NB4 (cell line): ENCODE measurements around the gene SOHLH1.
A peak's percentile ranks its signal among the peaks of the same experiment; 100 is the strongest.

ENCODE experiments used
- DNase-seq: peaks from one replicate; pipeline ENCODE4 v3.0.0; 2010; ENCODE audit warnings: low read depth
- H3K4me3 ChIP-seq: one replicate; pipeline ENCODE4 v1.5.1; 2011; ENCODE audit warnings: mild to moderate bottlenecking, low read depth, low read length, moderate library complexity
- CTCF ChIP-seq: IDR thresholded peaks from one replicate; pipeline ENCODE4 v1.5.1; 2012; ENCODE audit warnings: low read depth, low read length
- MAX ChIP-seq: IDR thresholded peaks from 2 replicates; pipeline ENCODE4 v1.6.1; 2011; ENCODE audit warnings: low read depth, low read length
- MYC ChIP-seq: IDR thresholded peaks from 2 replicates; pipeline ENCODE4 v1.6.1; 2011; ENCODE audit warnings: low read depth, low read length
- POLR2A ChIP-seq: IDR thresholded peaks from 2 replicates; pipeline ENCODE4 v1.6.1; 2011; ENCODE audit warnings: mild to moderate bottlenecking; ENCODE audit not compliant: insufficient read length; ENCODE audit errors: extremely low read depth

The SOHLH1 gene

DNA sequence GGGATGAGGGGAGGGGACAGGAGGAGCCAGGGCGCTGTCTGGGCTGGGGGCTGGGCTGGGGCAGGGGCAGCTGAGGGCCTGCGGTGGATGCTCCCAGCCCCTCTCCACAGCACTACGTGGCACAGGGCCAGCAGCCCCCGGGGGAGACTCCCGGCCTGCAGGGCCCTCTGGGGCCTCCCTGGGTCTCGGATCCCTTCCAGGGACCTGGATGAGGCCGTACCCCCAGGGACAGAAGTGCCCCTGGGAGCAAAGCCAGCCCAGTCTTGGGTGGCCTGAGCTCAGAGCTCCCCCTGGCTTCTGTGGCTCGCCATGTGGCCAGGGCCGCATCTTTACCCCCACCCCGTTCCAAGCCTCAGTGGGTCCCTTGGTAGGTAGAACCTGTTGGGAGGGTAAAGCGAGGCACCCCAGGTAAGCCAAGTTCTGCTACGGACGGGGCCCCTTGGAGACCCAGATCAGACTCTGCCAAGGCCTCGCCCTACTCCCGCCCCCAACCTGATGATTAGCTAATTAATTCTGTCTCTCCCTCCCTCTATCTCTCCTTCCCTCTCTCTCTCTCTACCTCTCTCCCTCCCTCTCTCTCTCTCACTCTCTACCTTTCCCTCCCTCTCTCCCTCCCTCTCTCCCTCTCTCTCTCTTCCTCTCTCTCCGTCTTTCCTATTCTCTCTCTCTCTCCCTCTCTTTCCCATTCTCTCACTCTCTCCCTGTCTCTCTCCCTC lies 27.0 kb upstream of the SOHLH1 start:
- no peak for DNase-seq
- TF ChIP-seq MAX (no peak), POLR2A (no peak), CTCF (no peak), MYC (no peak)
- no peak overlapping the region for H3K4me3 ChIP-seq

- DNase-seq: no peak
- TF ChIP-seq CTCF (no peak), POLR2A (no peak), MYC (no peak), MAX (no peak)
- H3K4me3 ChIP-seq: no peak overlapping the region
These were observed 25.0 kb upstream of the SOHLH1 start for GRCh38 chr9:135724186-135724787.

- TF ChIP-seq POLR2A: no peak
- no peak for TF ChIP-seq MAX
- no peak for TF ChIP-seq MYC
- no peak for TF ChIP-seq CTCF
- no peak overlapping the region for H3K4me3 ChIP-seq
- DNase-seq: no peak
These were observed 23.1 kb upstream of the SOHLH1 start for GRCh38 chr9:135722365-135722764.

GRCh38 chr9:135719472-135719871 lies 20.2 kb upstream of the SOHLH1 start:
- no peak for TF ChIP-seq CTCF
- TF ChIP-seq POLR2A: no peak
- TF ChIP-seq MYC: no peak
- no peak for TF ChIP-seq MAX
- H3K4me3 ChIP-seq: no peak overlapping the region
- no peak for DNase-seq

DNA sequence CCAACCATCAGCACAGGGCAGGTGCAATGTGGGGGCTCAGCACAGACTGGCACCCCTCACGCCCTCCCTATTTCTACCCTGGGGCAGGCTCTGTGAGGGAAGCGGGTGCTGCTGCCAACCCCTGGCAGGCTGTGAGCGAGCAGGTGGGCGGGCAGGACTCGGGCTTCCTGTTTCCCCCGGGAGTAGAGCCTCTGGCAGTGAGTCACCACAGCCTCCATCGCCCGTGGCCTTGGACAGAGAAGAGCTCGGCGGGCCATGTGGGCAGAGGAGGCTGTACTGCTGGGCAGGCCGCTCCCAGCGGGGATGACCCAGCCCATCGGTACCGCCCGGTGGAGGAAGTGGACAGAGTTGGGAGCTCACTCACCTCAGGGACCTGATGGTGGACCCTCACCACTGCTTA lies 19.3 kb upstream of the SOHLH1 start:
- no peak overlapping the region for H3K4me3 ChIP-seq
- no peak for TF ChIP-seq CTCF
- TF ChIP-seq MAX: peak; percentile 47
- TF ChIP-seq MYC: peak; percentile 36; the same call in 1 of the 2 replicates
- TF ChIP-seq POLR2A: no peak
- peak; percentile 77 for DNase-seq
